ENCODE results near the gene XXYLT1.

GRCh38 chr3:195078891-195079440 is 192.0 kb downstream of the XXYLT1 start:
- TF ChIP-seq, protein P1, sequence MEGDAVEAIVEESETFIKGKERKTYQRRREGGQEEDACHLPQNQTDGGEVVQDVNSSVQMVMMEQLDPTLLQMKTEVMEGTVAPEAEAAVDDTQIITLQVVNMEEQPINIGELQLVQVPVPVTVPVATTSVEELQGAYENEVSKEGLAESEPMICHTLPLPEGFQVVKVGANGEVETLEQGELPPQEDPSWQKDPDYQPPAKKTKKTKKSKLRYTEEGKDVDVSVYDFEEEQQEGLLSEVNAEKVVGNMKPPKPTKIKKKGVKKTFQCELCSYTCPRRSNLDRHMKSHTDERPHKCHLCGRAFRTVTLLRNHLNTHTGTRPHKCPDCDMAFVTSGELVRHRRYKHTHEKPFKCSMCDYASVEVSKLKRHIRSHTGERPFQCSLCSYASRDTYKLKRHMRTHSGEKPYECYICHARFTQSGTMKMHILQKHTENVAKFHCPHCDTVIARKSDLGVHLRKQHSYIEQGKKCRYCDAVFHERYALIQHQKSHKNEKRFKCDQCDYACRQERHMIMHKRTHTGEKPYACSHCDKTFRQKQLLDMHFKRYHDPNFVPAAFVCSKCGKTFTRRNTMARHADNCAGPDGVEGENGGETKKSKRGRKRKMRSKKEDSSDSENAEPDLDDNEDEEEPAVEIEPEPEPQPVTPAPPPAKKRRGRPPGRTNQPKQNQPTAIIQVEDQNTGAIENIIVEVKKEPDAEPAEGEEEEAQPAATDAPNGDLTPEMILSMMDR (IDR thresholded peaks at IDR 0.05): no peak
- TF ChIP-seq POLR2A (IDR thresholded peaks at IDR 0.05): no peak

Measured in right lobe of liver (tissue), 4 donors.